ENCODE data around the gene ACYP2.
"Not testable (repeated sequence)": the region's sequence is repeated elsewhere in the genome, so short reads cannot be mapped to it uniquely, and the experiment has no call there.

ACYP2 gene

DNA sequence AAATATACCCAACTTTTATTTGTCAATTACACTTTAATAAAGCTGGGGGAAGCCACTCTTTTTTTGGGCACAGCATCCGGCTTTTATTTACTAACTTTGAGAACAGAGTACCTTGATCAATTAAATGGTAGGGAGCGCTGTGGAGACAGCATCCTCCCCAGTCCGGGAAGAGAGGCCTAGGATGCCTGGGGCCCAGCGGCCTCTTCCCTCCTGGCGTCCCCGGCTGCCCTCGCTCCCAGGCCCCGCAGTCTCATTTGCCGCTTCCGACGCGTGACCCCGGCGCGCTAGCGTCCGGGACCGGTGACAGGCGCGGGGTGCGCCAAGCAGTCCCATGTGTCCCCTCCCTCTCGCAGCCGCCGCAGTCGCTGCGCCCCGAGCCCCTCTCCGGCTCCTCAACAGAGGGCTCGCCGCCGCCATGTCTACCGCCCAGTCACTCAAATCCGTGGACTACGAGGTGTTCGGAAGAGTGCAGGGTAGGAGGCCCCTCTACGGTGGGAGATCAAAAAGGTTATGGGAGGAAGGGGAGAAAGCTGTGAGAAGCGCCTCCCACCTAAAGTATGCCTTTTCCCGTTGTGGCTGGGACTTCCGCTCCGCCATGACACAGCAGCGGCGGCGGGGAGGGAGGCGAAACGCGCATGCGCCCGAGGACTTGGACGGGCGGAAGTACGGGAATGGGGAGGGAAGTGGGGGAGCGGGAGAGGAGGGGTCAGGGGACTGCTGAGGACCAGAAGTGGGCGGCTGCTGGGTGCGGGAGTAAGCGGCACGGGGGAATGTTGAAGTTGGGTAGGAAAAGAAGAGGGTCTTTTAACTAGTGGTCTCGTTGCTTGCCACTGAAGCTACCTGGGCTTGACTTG lies at the start of gene ACYP2:
Gene ACYP2, plus strand, starts transcription at position 332 of the 854 bp plus-strand sequence.
- DNase-seq = peak; percentile 85 to 87

GRCh38 chr2:54065891-54066290 lies 49.5 kb upstream of the ACYP2 start:
- DNase-seq = no peak

GRCh38 chr2:54067851-54068375 lies 47.5 kb upstream of the ACYP2 start:
- no peak for DNase-seq

GRCh38 chr2:54072483-54072882 lies 42.9 kb upstream of the ACYP2 start:
- DNase-seq = not testable (repeated sequence)

DNA sequence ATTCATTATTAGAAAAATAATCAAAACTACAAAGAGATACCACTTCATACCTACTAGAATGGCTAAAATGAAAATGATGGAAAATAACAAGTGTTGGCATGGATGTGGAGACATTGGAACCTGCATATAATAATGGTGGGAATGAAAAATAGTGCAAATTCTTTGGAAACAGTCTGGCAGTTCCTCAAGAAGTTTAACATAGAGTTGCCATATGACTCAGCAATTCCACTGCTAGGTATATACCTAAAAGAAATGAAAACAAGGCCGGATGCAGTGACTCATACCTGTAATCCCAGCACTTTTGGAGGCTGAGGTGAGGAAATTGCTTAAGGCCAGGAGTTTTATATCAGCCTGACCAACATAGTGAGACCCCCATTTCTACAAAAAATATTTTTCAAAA lies 41.6 kb upstream of the ACYP2 start:
- no peak for DNase-seq

DNA sequence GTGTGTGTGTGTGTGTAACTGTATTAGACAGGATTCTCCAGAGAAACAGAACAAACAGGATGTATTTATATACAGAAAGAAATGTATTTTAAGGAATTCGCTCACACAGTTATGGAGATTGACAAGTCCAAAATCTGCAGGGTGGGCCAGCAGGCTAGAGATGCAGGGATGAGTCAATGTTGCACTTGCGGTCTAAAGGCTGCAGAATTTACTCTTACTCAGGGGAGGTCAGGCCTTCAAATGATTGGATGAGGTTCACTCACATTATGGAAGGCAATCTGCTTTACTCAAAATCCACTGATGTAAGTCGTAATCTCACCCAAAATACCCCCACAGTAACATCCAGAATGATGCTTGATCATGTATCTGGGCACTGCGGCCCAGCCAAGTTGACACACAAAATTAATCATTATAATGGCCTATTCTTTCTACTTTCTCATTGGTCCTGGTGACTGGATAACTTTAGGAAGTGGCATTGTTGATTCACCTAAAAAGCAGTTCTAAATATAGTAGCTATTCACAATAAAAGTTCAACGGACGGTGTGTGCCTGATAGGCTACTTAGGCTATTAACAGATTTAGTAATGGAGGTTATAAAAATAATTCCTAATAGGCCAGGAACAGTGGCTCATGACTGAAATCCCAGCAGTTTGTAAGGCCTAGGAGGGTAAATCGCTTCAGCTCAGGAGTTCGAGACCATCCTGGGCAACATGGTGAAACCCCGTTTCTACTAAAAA lies 40.6 kb upstream of the ACYP2 start:
- DNase-seq = no peak

DNA sequence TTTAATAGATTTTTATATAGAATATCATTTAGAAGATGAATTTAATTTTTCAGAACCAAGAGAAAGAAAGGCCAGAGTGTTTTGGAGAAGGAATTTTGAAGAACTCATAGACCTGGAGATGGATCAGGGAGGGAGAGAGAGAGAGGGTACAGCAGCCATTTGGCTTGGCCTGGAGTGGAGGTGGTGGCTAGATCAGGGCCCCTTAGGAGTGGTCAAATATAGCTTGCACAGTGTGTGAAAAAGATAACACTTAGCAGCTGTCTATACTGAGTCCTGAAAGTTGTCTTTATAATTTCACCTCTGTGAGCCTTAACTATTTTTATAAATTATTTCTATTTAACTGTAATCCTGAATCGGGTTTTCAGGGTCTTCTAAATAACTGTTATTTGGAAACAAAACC lies 38.8 kb upstream of the ACYP2 start:
- DNase-seq = no peak

DNA sequence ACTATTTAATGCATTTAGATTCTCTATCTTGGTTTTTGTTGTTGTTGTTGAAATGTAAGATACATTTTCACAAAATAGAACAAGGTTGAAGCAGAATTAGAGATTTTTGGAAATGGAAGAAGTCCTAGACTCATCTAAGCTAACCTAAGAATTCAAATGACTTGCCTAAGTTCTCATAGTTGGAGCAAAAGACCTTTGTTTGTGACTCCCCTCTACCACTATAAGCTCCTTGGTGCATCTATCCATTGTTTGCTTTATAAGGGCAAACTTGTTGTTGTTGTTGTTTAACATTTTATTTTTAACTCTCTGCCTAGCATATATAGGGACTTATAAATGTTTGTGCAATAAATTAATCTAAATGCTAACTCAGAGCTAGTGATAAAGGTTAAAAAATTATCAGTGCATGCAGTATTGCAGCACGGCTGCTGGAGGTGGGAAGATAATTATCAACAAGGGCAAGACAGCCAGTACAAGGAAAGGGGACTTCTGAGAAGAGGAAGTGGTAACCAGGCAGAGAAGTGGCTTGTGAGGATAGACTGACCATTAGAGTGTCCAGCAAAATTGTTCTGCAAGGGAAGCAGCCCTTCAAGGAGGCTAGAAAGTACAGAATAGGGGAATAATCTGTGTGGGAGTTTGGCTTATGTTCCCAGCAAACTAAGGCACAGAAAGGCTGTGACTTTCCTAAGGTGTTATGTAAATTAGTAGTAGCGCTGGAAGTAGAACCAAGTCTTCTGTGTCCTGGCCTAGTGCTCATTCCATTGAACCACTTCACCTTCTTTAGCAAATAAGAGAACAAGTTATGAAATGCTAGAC lies 38.1 kb upstream of the ACYP2 start:
- no peak for DNase-seq

- DNase-seq = no peak
These were observed 36.1 kb upstream of the ACYP2 start for GRCh38 chr2:54079331-54079730.

DNA sequence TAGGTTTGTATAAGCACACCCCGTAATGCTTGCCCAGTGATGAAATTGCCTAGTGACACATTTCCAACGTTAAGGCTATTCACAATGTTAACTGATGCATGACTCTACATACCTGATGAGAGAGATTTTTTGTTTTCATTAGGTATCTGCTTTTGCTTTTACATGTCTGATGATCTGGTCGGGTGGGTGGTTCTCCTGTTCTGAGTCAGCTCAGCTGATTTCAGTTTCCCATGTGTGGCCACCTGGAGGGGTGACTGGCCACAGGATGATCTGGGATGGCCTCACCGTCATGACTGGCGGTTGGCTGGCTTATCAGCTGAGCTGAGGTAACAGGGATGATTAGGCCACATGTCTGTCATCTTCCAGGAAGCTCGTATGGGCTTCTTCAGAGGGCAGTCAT lies 33.8 kb upstream of the ACYP2 start:
- no peak for DNase-seq

GRCh38 chr2:54083021-54083420 lies 32.4 kb upstream of the ACYP2 start:
- no peak for DNase-seq

DNA sequence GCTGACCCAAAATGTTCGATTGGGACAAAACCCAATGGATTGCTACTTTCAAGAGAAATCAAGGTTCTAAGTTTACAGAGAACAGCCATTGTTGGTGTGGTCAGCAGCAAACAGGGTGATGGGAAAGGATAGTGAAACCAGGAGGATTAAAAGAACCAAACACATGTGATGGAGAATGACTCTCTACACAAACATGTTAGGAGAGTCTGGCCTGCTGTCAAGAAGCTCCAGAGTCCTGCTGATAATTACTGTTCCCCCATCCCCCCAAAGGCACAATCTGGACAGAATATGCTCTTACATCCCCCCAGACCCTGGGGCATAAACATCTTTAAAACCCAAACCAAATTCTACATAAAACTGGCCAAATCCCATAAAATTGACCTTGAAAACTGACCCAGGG lies 32.0 kb upstream of the ACYP2 start:
- no peak for DNase-seq

- no peak for DNase-seq
These were observed 30.8 kb upstream of the ACYP2 start for GRCh38 chr2:54084600-54084999.

GRCh38 chr2:54085069-54085468 lies 30.3 kb upstream of the ACYP2 start:
- no peak for DNase-seq

- no peak for DNase-seq
These were observed 29.3 kb upstream of the ACYP2 start for GRCh38 chr2:54086157-54086556.

DNA sequence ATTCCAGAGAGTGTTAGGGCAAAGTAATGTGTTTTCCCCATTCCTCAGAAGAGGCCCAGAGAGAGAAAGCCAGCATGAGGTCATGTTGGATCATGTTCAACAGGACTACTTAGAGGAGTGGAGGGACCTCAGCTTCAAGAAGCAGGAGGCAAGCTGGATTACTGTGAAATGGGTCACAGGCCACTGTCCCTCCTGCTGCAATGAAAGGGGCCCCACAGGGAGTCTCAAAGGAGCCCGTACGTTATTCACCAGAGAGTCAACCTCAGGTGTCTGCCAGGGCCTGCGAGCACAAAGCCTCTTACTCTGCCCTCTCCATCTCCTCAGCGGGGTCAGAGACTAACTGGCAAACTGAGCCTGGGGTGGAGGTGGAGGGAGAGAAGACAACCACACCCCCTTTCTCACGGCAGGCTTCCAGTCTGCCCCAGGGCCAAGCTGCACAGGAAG lies 27.2 kb upstream of the ACYP2 start:
- DNase-seq = no peak

GRCh38 chr2:54088719-54089118 lies 26.7 kb upstream of the ACYP2 start:
- no peak for DNase-seq

DNA sequence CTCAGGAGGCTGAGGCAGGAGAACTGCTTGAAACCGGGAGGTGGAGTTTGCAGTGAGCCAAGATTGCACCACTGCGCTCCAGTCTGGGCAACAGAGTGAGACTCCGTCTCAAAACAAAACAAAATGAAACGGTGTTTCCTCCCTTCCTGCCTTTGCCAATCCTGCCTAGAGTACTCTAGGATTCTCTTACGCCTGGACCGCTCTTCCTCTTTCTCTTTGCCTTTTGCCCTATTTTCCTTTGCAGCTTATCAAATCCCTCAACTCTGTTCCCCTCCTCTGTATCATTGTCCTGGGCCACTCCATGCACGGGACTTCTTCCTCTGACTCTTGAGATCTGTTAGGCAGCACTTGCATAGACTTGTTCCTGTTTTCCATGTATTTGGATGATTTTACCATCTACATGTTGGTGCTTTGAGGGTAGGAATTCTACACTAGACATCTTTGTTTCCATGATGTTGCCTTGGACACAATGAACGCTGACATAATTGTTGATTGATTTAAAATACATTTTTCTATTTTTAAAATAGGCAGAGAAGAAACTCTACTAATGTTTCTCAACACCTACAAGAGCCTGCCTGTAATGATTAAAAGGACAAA lies 24.8 kb upstream of the ACYP2 start:
- no peak for DNase-seq

DNA sequence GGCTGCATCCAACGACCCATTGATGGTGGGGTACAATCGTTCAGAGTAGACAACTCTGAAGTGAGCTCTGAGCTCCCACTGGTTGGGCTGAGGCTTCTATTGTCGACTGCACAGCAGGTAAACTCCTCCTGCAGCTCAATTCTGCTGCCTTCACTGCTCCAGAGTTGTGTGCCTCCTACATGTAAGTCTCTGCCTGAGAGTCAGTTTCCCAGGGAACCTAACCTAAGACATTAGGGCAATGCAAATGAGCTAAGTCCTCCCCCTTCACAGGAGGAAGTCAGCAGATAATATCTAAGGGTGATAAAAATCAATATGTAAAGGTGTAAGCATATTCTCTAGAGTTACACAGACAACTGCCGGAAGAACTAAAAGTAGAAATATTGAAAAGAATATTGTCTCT lies 22.5 kb upstream of the ACYP2 start:
- no peak for DNase-seq

DNA sequence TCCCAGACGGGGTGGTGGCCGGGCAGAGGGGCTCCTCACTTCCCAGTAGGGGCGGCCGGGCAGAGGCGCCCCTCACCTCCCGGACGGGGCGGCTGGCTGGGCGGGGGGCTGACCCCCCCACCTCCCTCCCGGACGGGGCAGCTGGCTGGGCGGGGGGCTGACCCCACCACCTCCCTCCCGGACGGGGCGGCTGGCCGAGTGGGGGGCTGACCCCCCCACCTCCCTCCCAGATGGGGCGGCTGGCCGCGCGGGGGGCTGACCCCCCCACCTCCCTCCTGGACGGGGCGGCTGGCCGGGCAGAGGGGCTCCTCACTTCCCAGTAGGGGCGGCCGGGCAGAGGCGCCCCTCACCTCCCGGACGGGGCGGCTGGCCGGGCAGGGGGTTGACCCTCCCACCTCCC lies 20.0 kb upstream of the ACYP2 start:
- not testable (repeated sequence) for DNase-seq

DNA sequence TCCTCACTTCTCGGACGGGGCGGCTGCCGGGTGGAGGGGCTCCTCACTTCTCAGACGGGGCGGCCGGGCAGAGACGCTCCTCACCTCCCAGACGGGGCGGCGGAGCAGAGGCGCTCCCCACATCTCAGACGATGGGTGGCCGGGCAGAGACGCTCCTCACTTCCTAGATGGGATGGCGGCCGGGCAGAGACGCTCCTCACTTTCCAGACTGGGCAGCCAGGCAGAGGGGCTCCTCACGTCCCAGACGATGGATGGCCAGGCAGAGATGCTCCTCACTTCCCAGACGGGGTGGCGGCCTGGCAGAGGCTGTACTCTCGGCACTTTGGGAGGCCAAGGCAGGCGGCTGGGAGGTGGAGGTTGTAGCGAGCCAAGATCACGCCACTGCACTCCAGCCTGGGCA lies 19.3 kb upstream of the ACYP2 start:
- DNase-seq = not testable (repeated sequence)

- DNase-seq = no peak
These were observed 18.3 kb upstream of the ACYP2 start for GRCh38 chr2:54097124-54097523.

DNA sequence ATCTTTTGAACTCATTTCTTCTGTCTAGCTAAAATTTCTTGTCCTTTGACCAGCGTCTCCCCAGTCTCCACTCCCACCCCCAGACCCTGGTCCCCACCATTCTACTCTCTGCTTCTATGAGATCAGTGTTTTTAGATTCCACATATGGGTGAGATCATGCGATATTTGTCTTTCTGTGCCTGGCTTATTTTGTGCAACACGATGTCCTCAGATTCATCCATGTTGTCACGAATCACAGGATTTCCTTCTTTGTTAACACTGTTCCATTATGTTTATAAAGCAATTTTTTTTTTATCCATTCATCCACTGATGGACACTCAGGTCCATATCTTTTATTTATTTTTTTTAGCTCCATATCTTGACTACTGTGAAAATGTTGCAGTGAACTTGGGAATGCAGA lies 16.0 kb upstream of the ACYP2 start:
- no peak for DNase-seq

Data from activated CD4-positive, alpha-beta T cell treated with anti-CD3 and anti-CD28 coated beads, Interleukin-2, amount 50 U/mL, for 4 hours (primary cell).